Fibroblast of pulmonary artery (primary cell): ENCODE results near the gene GPC3.

Experiments used
- DNase-seq: peaks from one replicate; pipeline ENCODE4 v3.0.0-alpha.2; 2010; ENCODE audit warnings: low read depth
- H3K4me3 ChIP-seq: replicated peaks from 2 replicates; pipeline ENCODE4 v1.5.1; 2011; ENCODE audit warnings: low read depth, mild to moderate bottlenecking, control low read depth, low read length, moderate library complexity
- CTCF ChIP-seq: IDR thresholded peaks from 2 replicates; pipeline ENCODE4 v1.5.1; 2011; ENCODE audit warnings: mild to moderate bottlenecking, control low read depth, low read length, inconsistent platforms; ENCODE audit errors: missing control alignments

Gene GPC3

GRCh38 chrX:133929836-133930464 lies 55.4 kb downstream of the GPC3 start:
- H3K4me3 ChIP-seq: no peak overlapping the region
- TF ChIP-seq CTCF: no peak
- no peak for DNase-seq

- TF ChIP-seq CTCF: no peak
- DNase-seq: no peak
- H3K4me3 ChIP-seq: no peak overlapping the region
These were observed 57.0 kb downstream of the GPC3 start for GRCh38 chrX:133928365-133928764.

GRCh38 chrX:133926809-133927208 lies 58.6 kb downstream of the GPC3 start:
- no peak for DNase-seq

GRCh38 chrX:133926099-133926498 lies 59.3 kb downstream of the GPC3 start:
- H3K4me3 ChIP-seq: no peak overlapping the region
- DNase-seq: no peak
- TF ChIP-seq CTCF: no peak

More at GRCh38 chrX:133926809-133927208, 58.6 kb downstream of the GPC3 start:
- no peak for TF ChIP-seq CTCF
- no peak overlapping the region for H3K4me3 ChIP-seq

- TF ChIP-seq CTCF: no peak
- DNase-seq: no peak
- no peak overlapping the region for H3K4me3 ChIP-seq
These were observed 60.8 kb downstream of the GPC3 start for GRCh38 chrX:133924548-133924947.

GRCh38 chrX:133923548-133923947 lies 61.8 kb downstream of the GPC3 start:
- H3K4me3 ChIP-seq: no peak overlapping the region
- DNase-seq: no peak
- no peak for TF ChIP-seq CTCF

GRCh38 chrX:133923113-133923512 lies 62.3 kb downstream of the GPC3 start:
- H3K4me3 ChIP-seq: no peak overlapping the region
- peak; percentile 8 for DNase-seq
- no peak for TF ChIP-seq CTCF
